Measurements from ENCODE around the gene PFKP. TPM values are rescaled to one million over a fixed set of nuclear protein-coding genes. Genes with fewer than 3 reads are reported as not detected.
A peak's percentile ranks its signal among the peaks of the same experiment; 100 is the strongest.

The PFKP gene
- total RNA-seq, 1 donor from 2014 or later, result 150 TPM

DNA sequence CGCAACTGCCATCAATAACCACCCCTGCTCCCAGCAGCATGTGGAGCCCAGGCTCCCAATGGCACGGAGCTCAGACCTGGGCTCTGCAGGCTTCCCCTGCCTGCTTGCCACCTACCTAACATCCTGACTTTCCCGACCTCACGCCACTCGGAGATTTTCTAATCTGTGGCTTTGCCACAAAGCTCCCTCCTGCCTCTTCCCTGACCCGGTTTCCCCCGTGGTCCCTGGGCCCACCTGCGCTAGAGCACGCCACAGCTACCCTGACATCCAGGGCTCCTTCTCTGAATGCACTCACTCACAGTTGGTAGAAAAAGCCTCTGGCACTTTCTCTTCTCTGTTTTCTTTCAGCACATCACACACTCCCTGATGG lies 85.2 kb downstream of the PFKP start:
- no peaks in the 10 kb centered on the region for H3K27me3 Mint-ChIP-seq (ENCODE audit: unreplicated experiment)
- TF ChIP-seq, protein P1, sequence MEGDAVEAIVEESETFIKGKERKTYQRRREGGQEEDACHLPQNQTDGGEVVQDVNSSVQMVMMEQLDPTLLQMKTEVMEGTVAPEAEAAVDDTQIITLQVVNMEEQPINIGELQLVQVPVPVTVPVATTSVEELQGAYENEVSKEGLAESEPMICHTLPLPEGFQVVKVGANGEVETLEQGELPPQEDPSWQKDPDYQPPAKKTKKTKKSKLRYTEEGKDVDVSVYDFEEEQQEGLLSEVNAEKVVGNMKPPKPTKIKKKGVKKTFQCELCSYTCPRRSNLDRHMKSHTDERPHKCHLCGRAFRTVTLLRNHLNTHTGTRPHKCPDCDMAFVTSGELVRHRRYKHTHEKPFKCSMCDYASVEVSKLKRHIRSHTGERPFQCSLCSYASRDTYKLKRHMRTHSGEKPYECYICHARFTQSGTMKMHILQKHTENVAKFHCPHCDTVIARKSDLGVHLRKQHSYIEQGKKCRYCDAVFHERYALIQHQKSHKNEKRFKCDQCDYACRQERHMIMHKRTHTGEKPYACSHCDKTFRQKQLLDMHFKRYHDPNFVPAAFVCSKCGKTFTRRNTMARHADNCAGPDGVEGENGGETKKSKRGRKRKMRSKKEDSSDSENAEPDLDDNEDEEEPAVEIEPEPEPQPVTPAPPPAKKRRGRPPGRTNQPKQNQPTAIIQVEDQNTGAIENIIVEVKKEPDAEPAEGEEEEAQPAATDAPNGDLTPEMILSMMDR (IDR thresholded peaks at IDR 0.05), result no peak
- H3K4me1 Mint-ChIP-seq (ENCODE audit: unreplicated experiment), result no peaks in the 10 kb centered on the region
- H3K36me3 Mint-ChIP-seq (ENCODE audit: unreplicated experiment), result peaks cover 73% of the 10 kb centered on the region
- no peak overlapping the region for H3K4me3 Mint-ChIP-seq (ENCODE audit: unreplicated experiment)
- DNase-seq (ENCODE audit: extremely low spot score, unreplicated experiment), result no peak
- H3K27ac Mint-ChIP-seq (ENCODE audit: unreplicated experiment), result no peak overlapping the region
- no peaks in the 10 kb centered on the region for H3K9me3 Mint-ChIP-seq (ENCODE audit: unreplicated experiment)

DNA sequence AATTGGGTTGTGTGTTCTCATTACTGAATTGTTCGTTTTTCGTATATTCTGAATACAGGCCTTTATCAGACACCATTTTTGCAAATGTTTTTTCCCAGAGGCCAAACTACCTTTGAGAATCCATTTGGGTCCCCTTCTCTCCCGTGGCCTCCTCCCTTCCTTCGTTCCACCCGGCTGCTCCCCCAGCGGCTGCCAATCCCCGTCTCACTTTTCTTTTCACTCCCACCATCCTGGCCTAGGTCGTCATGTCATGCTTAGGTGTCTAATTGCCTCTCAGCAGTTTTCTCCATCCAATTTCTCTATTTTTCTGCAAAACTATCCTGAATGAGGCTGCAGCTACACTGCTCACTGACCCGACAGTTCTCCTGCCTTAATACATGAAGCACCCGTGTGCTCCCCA lies 87.3 kb downstream of the PFKP start:
- H3K36me3 Mint-ChIP-seq (ENCODE audit: unreplicated experiment), result peaks cover 76% of the 10 kb centered on the region

DNA sequence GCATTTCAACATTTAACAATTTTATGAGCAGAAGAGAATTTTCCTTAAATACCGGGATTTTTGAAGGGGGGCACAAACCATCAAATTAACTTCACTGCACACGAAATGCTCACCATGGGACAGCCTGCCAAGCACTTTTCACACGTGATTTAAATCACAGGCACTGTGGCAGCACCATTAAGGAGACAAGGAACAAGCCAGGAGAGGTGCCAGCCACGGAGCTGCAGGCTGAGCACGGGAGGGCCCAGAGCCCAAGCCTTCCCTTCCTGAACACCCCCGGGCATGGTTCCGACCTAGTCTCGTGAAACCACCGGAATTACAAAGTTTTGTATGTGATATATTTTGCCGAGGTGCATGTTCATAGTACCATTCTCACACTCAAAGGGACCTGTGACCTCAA lies 91.8 kb downstream of the PFKP start:
- TF ChIP-seq, protein P1 (IDR thresholded peaks at IDR 0.05), result no peak
- Mint-ChIP-seq H3K9me3 (ENCODE audit: unreplicated experiment) (no peaks in the 10 kb centered on the region), H3K36me3 (ENCODE audit: unreplicated experiment) (peaks cover 70% of the 10 kb centered on the region), H3K27ac (ENCODE audit: unreplicated experiment) (no peak overlapping the region), H3K4me3 (ENCODE audit: unreplicated experiment) (no peak overlapping the region), H3K27me3 (ENCODE audit: unreplicated experiment) (no peaks in the 10 kb centered on the region), H3K4me1 (ENCODE audit: unreplicated experiment) (no peaks in the 10 kb centered on the region)
- DNase-seq (ENCODE audit: extremely low spot score, unreplicated experiment), result peak; percentile 49

More for the DNA sequence above, 87.3 kb downstream of the PFKP start:
- no peaks in the 10 kb centered on the region for H3K4me1 Mint-ChIP-seq (ENCODE audit: unreplicated experiment)
- H3K4me3 Mint-ChIP-seq (ENCODE audit: unreplicated experiment), result no peak overlapping the region
- H3K27me3 Mint-ChIP-seq (ENCODE audit: unreplicated experiment), result no peaks in the 10 kb centered on the region
- TF ChIP-seq, protein P1 (IDR thresholded peaks at IDR 0.05), result no peak
- H3K9me3 Mint-ChIP-seq (ENCODE audit: unreplicated experiment), result no peaks in the 10 kb centered on the region
- H3K27ac Mint-ChIP-seq (ENCODE audit: unreplicated experiment), result no peak overlapping the region
- no peak for DNase-seq (ENCODE audit: extremely low spot score, unreplicated experiment)

DNA sequence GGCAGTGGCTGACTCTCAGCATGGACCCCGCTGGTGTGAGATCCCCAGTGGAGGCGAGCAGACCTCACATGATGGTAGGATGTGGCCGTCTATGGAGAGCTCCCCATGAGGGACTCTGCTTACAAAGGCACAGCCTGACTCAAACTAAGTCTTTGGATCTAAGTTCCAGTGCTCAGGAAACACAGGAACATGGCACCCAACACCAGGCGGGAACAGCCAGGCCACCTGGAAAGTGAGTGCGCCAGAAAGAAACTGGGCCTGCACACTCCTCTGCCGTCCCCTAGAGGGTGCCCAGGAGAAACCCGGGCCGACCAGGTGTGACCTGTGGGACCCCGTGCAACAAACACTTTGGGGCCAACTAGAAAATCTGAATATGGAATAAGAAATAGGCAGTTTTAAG lies 95.2 kb downstream of the PFKP start:
- H3K9me3 Mint-ChIP-seq (ENCODE audit: unreplicated experiment), result no peaks in the 10 kb centered on the region
- peak; percentile 71 for DNase-seq (ENCODE audit: extremely low spot score, unreplicated experiment)
- TF ChIP-seq, protein P1 (IDR thresholded peaks at IDR 0.05), result peak; percentile 11
- H3K4me1 Mint-ChIP-seq (ENCODE audit: unreplicated experiment), result no peaks in the 10 kb centered on the region
- H3K27me3 Mint-ChIP-seq (ENCODE audit: unreplicated experiment), result no peaks in the 10 kb centered on the region
- no peak overlapping the region for H3K27ac Mint-ChIP-seq (ENCODE audit: unreplicated experiment)
- H3K36me3 Mint-ChIP-seq (ENCODE audit: unreplicated experiment), result peaks cover 70% of the 10 kb centered on the region
- H3K4me3 Mint-ChIP-seq (ENCODE audit: unreplicated experiment), result no peak overlapping the region

DNA sequence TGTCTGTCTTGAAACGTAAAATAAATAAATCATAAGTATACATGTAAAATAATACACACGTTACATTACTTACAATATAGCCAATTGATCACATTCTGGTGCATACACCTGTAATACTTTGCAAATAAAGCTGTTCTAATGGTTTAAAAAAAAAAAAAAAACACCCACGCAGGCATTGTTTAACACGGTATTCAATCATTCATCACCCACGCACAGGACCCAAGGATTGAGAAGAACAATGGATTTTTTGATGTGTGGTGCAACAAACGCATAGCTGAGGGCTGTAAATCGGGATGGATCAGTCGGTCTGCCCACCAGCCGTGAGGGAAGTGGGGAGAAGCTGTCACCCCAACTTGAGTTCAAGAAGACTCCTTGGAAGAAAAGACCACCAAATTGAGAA lies 96.5 kb downstream of the PFKP start:
- H3K4me1 Mint-ChIP-seq (ENCODE audit: unreplicated experiment), result no peaks in the 10 kb centered on the region
- no peaks in the 10 kb centered on the region for H3K27me3 Mint-ChIP-seq (ENCODE audit: unreplicated experiment)
- peaks cover 67% of the 10 kb centered on the region for H3K36me3 Mint-ChIP-seq (ENCODE audit: unreplicated experiment)
- H3K27ac Mint-ChIP-seq (ENCODE audit: unreplicated experiment), result no peak overlapping the region
- TF ChIP-seq, protein P1 (IDR thresholded peaks at IDR 0.05), result no peak
- H3K9me3 Mint-ChIP-seq (ENCODE audit: unreplicated experiment), result no peaks in the 10 kb centered on the region
- peak; percentile 32 for DNase-seq (ENCODE audit: extremely low spot score, unreplicated experiment)
- H3K4me3 Mint-ChIP-seq (ENCODE audit: unreplicated experiment), result no peak overlapping the region
